HepG2 (cell line): Measurements from ENCODE around the gene XPC. TPM values are rescaled to one million over a fixed set of nuclear protein-coding genes. Genes with fewer than 3 reads are reported as not detected.

Experiments
- CCAR2 ChIP-seq: fragments of 200-400 bp; formaldehyde crosslinking; optimal IDR thresholded peaks from 2 replicates; pipeline ENCODE3; 2018; ENCODE audit warnings: low read depth, mild to moderate bottlenecking, low read length, moderate library complexity
- EHMT2 ChIP-seq: fragments of 200-600 bp; sonication (generic); IDR thresholded peaks from 2 replicates; pipeline ENCODE4 v1.7.0; 2017; ENCODE audit warnings: antibody characterized with exemption, low read depth, low read length, borderline replicate concordance
- GABPA ChIP-seq, 2 experiments: IDR thresholded peaks; 2 replicates each; pipeline ENCODE4 v1.6.1; 2011 to 2016; ENCODE audit warnings: low read depth in 2 of 2, low read length in 1 of 2, missing biosample characterization in 1 of 2, missing genetic modification characterization in 1 of 2
- HOXA7 ChIP-seq: sonication (generic); formaldehyde crosslinking; IDR thresholded peaks from 2 replicates; pipeline ENCODE4 v1.8.1; 2022; ENCODE audit warnings: mild to moderate bottlenecking, missing genetic modification reagents, moderate library complexity
- MED13 ChIP-seq: sonication (generic); formaldehyde crosslinking; IDR thresholded peaks from 2 replicates; pipeline ENCODE4 v1.5.0; 2020; ENCODE audit warnings: missing genetic modification reagents
- MEIS1 ChIP-seq: sonication (generic); formaldehyde crosslinking; IDR thresholded peaks from 2 replicates; pipeline ENCODE4 v1.9.0; 2021; ENCODE audit warnings: mild to moderate bottlenecking, missing genetic modification reagents, moderate library complexity, borderline replicate concordance
- SOX13 ChIP-seq, 3 experiments: fragments of 450-650 bp in 1 of 3; sonication (generic) in 1 of 3; formaldehyde crosslinking in 1 of 3; IDR thresholded peaks in 2 of 3; conservative IDR thresholded peaks in 1 of 3; 2 replicates each; pipeline versions ENCODE4 v1.5.0 to v1.6.1; 2016 to 2020; ENCODE audit warnings: antibody characterized with exemption in 1 of 3, mild to moderate bottlenecking in 1 of 3, missing compliant biosample characterization in 1 of 3, missing genetic modification reagents in 1 of 3, moderate library complexity in 1 of 3
- STAG1 ChIP-seq: sonication (generic); formaldehyde crosslinking; IDR thresholded peaks from 2 replicates; pipeline ENCODE4 v1.4.0; 2020; ENCODE audit warnings: missing genetic modification reagents
- ZNF264 ChIP-seq: sonication (generic); formaldehyde crosslinking; IDR thresholded peaks from 2 replicates; pipeline ENCODE4 v1.4.0; 2020; ENCODE audit warnings: missing genetic modification reagents
- ZNF335 ChIP-seq: sonication (generic); formaldehyde crosslinking; IDR thresholded peaks from 2 replicates; pipeline ENCODE4 v1.4.0; 2020; ENCODE audit warnings: missing genetic modification reagents
- ZNF891 ChIP-seq: sonication (generic); formaldehyde crosslinking; IDR thresholded peaks from 2 replicates; pipeline ENCODE4 v1.5.0; 2020; ENCODE audit warnings: mild to moderate bottlenecking, missing genetic modification reagents
- ZSCAN30 ChIP-seq: sonication (generic); formaldehyde crosslinking; IDR thresholded peaks from 2 replicates; pipeline ENCODE4 v1.5.0; 2020; ENCODE audit warnings: mild to moderate bottlenecking, missing genetic modification reagents
- ZSCAN9 ChIP-seq: IDR thresholded peaks from 2 replicates; pipeline ENCODE4 v1.6.1; 2016; ENCODE audit warnings: borderline replicate concordance
- ZZZ3 ChIP-seq: sonication (generic); formaldehyde crosslinking; IDR thresholded peaks from 2 replicates; pipeline ENCODE4 v1.4.0; 2020; ENCODE audit warnings: missing genetic modification reagents, mild to moderate bottlenecking, borderline replicate concordance
- polyA plus RNA-seq, 8 experiments: library from polyadenylated mRNA; depleted of rRNA in 3 of 8; stranded (reverse) in 7 of 8; unstranded in 1 of 8; fragments of >200 nt; fragmentation: Illumina TruSeq in 4 of 8; extraction: Trizol in 4 of 8; gene quantifications; 2 replicates each; pipeline versions ENCODE4 v1.2.1 to v1.2.3, GENCODE V29; 2011 to 2016; ENCODE audit warnings: low read depth in 4 of 8, missing spikeins in 1 of 8, mixed read lengths in 1 of 8; ENCODE audit not compliant: insufficient read depth in 1 of 8
- total RNA-seq, 5 experiments: library from RNA; depleted of rRNA; stranded (reverse); fragments of >200 nt; fragmentation: Illumina TruSeq; extraction: Trizol; gene quantifications; 2 replicates each; pipeline ENCODE4 v1.2.3, GENCODE V29; 2016; ENCODE audit warnings: low read depth in 1 of 5
- TF ChIP-seq, protein P1 (sequence below): sonication (generic); formaldehyde crosslinking; IDR thresholded peaks from 2 replicates; pipeline ENCODE4 v1.4.0; 2020; ENCODE audit warnings: missing genetic modification reagents, borderline replicate concordance
- TF ChIP-seq, protein P2 (sequence below): sonication (generic); formaldehyde crosslinking; conservative IDR thresholded peaks from 2 replicates; pipeline ENCODE4 v1.8.0; 2022; ENCODE audit warnings: mild to moderate bottlenecking, moderate library complexity, missing genetic modification reagents
- TF ChIP-seq, protein P3 (sequence below): sonication (generic); formaldehyde crosslinking; conservative IDR thresholded peaks from 2 replicates; pipeline ENCODE4 v1.4.0; 2020; ENCODE audit warnings: missing genetic modification reagents
- TF ChIP-seq, protein P4 (sequence below): sonication (generic); formaldehyde crosslinking; conservative IDR thresholded peaks from 2 replicates; pipeline ENCODE4 v1.8.1; 2023; ENCODE audit warnings: missing genetic modification reagents

The XPC gene
- total and polyA plus RNA-seq, 2 of the 13 experiments (the other 11 are each of a cell fraction or from before 2014, with no cell fraction given) = 9.4 to 24.1 TPM

DNA sequence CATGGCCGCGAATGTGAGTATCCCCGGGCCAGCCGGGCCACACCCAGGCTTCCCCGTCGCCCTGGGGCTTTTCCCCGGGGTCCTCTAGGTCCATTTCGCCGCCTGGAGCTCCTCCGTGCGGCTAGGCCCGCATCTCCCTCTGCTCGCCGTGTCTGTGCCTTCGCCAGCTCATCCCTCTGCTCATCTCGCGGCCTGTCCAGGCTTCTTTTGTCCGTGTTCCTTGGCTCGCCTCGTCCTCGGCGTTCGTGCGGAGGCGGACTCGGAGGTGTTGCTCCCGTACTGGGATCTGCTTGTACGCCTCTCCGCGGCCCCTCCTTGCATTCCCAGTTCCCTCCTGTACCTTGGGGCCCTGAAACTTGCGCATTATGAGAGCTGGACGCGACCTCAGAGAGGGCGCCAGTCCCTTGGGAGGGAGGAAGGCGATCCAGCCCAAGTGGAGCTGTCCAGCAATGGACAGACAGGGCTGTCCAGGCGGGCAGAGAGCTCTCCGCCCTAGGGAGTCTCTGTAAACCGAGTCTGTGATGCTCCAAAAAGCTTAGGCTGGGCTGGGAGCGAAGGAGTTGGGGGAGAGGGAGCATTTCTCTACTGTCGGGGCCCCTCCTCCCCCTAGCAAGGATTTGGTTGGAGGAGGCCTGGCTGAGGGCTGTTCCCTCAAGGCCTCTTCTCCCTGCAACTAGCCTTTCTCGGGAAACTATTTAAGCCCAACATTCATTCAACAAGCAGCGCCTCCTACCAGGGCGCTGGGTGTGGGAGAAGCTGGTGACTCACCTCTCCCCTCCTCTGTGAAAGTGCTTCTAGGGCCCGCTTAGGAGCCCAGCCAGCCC lies 53.0 kb downstream of the XPC start (continued):
- TF ChIP-seq, protein P1, sequence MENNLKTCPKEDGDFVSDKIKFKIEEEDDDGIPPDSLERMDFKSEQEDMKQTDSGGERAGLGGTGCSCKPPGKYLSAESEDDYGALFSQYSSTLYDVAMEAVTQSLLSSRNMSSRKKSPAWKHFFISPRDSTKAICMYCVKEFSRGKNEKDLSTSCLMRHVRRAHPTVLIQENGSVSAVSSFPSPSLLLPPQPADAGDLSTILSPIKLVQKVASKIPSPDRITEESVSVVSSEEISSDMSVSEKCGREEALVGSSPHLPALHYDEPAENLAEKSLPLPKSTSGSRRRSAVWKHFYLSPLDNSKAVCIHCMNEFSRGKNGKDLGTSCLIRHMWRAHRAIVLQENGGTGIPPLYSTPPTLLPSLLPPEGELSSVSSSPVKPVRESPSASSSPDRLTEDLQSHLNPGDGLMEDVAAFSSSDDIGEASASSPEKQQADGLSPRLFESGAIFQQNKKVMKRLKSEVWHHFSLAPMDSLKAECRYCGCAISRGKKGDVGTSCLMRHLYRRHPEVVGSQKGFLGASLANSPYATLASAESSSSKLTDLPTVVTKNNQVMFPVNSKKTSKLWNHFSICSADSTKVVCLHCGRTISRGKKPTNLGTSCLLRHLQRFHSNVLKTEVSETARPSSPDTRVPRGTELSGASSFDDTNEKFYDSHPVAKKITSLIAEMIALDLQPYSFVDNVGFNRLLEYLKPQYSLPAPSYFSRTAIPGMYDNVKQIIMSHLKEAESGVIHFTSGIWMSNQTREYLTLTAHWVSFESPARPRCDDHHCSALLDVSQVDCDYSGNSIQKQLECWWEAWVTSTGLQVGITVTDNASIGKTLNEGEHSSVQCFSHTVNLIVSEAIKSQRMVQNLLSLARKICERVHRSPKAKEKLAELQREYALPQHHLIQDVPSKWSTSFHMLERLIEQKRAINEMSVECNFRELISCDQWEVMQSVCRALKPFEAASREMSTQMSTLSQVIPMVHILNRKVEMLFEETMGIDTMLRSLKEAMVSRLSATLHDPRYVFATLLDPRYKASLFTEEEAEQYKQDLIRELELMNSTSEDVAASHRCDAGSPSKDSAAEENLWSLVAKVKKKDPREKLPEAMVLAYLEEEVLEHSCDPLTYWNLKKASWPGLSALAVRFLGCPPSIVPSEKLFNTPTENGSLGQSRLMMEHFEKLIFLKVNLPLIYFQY (CRISPR knock-in tag) = no peak
- TF ChIP-seq HOXA7 (CRISPR knock-in tag) (no peak), ZSCAN30 (no peak), GABPA (IDR thresholded peaks at IDR 0.05; ENCODE audit: low read depth, low read length) (no peak), GABPA (CRISPR knock-in tag; IDR thresholded peaks at IDR 0.05; ENCODE audit: low read depth) (no peak), ZSCAN9 (no peak), ZZZ3 (CRISPR knock-in tag) (no peak; the same call in 1 of the 2 replicates), ZNF264 (CRISPR knock-in tag) (no peak), STAG1 (CRISPR knock-in tag) (no peak; the same call in 1 of the 2 replicates), ZNF891 (CRISPR knock-in tag) (peak; percentile 59; the same call in 1 of the 2 replicates), SOX13 (IDR thresholded peaks at IDR 0.05) (no peak), SOX13 (CRISPR knock-in tag; conservative IDR thresholded peaks at IDR 0.05 in 1 of 2, IDR thresholded peaks at IDR 0.05 in 1 of 2) (0 out of 4 replicates have a peak, but pooled peaks of 1 of the 2 experiments have one; percentile 17), ZNF335 (CRISPR knock-in tag) (no peak), CCAR2 (no peak), MED13 (no peak), EHMT2 (peak; percentile 31; the same call in 1 of the 2 replicates), MEIS1 (CRISPR knock-in tag) (no peak; the same call in 1 of the 2 replicates)
- TF ChIP-seq, protein P2, sequence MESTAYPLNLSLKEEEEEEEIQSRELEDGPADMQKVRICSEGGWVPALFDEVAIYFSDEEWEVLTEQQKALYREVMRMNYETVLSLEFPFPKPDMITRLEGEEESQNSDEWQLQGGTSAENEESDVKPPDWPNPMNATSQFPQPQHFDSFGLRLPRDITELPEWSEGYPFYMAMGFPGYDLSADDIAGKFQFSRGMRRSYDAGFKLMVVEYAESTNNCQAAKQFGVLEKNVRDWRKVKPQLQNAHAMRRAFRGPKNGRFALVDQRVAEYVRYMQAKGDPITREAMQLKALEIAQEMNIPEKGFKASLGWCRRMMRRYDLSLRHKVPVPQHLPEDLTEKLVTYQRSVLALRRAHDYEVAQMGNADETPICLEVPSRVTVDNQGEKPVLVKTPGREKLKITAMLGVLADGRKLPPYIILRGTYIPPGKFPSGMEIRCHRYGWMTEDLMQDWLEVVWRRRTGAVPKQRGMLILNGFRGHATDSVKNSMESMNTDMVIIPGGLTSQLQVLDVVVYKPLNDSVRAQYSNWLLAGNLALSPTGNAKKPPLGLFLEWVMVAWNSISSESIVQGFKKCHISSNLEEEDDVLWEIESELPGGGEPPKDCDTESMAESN (CRISPR knock-in tag) = no peak
- TF ChIP-seq, protein P3, sequence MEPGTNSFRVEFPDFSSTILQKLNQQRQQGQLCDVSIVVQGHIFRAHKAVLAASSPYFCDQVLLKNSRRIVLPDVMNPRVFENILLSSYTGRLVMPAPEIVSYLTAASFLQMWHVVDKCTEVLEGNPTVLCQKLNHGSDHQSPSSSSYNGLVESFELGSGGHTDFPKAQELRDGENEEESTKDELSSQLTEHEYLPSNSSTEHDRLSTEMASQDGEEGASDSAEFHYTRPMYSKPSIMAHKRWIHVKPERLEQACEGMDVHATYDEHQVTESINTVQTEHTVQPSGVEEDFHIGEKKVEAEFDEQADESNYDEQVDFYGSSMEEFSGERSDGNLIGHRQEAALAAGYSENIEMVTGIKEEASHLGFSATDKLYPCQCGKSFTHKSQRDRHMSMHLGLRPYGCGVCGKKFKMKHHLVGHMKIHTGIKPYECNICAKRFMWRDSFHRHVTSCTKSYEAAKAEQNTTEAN (CRISPR knock-in tag) = no peak
- TF ChIP-seq, protein P4, sequence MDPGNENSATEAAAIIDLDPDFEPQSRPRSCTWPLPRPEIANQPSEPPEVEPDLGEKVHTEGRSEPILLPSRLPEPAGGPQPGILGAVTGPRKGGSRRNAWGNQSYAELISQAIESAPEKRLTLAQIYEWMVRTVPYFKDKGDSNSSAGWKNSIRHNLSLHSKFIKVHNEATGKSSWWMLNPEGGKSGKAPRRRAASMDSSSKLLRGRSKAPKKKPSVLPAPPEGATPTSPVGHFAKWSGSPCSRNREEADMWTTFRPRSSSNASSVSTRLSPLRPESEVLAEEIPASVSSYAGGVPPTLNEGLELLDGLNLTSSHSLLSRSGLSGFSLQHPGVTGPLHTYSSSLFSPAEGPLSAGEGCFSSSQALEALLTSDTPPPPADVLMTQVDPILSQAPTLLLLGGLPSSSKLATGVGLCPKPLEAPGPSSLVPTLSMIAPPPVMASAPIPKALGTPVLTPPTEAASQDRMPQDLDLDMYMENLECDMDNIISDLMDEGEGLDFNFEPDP = no peak
